SU-DHL-6 (cell line): ENCODE data around the gene SLC25A13.

Experiments
- CTCF ChIP-seq: fragments of 200-600 bp; sonication (generic); IDR thresholded peaks from one replicate; pipeline ENCODE4 v1.5.1; 2017; ENCODE audit warnings: antibody characterized with exemption, mild to moderate bottlenecking, low read length, moderate library complexity; ENCODE audit not compliant: insufficient read depth, poor library complexity, severe bottlenecking
- EZH2phosphoT487 ChIP-seq: fragments of 200-600 bp; sonication (generic), shearing (Covaris generic); conservative IDR thresholded peaks from 2 replicates; pipeline ENCODE4 v1.6.1; 2018; ENCODE audit warnings: mild to moderate bottlenecking, antibody characterized with exemption, low read length, moderate library complexity, mixed read lengths

GRCh38 chr7:96104984-96105383 lies 216.9 kb downstream of the SLC25A13 start:
- TF ChIP-seq CTCF = no peak
- no peak for TF ChIP-seq EZH2phosphoT487
